ENCODE data around the gene GLP2R.

DNA sequence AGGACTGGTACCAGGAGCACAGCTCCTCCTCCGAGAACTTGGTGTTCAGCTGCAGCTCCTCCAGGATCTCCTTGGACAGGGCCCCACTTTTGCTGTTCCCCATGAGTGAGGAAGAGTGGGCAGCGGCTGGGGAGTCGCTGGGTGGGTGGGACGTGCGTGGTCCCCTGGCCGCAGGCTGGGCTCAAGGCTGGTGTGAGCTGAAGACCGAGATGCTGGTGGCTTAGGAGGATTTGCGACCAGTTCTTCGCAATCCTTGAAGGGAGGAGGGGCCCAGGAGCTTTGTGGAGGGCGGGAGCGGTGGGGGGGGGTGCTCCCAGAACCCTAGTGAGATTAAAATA lies 79.3 kb downstream of the GLP2R start, which contains the start of gene RCVRN:
- TF ChIP-seq, protein P1, sequence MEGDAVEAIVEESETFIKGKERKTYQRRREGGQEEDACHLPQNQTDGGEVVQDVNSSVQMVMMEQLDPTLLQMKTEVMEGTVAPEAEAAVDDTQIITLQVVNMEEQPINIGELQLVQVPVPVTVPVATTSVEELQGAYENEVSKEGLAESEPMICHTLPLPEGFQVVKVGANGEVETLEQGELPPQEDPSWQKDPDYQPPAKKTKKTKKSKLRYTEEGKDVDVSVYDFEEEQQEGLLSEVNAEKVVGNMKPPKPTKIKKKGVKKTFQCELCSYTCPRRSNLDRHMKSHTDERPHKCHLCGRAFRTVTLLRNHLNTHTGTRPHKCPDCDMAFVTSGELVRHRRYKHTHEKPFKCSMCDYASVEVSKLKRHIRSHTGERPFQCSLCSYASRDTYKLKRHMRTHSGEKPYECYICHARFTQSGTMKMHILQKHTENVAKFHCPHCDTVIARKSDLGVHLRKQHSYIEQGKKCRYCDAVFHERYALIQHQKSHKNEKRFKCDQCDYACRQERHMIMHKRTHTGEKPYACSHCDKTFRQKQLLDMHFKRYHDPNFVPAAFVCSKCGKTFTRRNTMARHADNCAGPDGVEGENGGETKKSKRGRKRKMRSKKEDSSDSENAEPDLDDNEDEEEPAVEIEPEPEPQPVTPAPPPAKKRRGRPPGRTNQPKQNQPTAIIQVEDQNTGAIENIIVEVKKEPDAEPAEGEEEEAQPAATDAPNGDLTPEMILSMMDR (IDR thresholded peaks at IDR 0.05) = no peak
- TF ChIP-seq POLR2A (IDR thresholded peaks at IDR 0.05) (no peak), EP300 (IDR thresholded peaks at IDR 0.05) (no peak)
